ENCODE data around the gene CFAP221. TPM values are rescaled to one million over a fixed set of nuclear protein-coding genes. Genes with fewer than 3 reads are reported as not detected.

The CFAP221 gene
- polyA plus RNA-seq, result 1 to 10 TPM in 1 of 3 donors, under 1 TPM in 1, not detected in 1; 0.67 to 5.6 TPM

DNA sequence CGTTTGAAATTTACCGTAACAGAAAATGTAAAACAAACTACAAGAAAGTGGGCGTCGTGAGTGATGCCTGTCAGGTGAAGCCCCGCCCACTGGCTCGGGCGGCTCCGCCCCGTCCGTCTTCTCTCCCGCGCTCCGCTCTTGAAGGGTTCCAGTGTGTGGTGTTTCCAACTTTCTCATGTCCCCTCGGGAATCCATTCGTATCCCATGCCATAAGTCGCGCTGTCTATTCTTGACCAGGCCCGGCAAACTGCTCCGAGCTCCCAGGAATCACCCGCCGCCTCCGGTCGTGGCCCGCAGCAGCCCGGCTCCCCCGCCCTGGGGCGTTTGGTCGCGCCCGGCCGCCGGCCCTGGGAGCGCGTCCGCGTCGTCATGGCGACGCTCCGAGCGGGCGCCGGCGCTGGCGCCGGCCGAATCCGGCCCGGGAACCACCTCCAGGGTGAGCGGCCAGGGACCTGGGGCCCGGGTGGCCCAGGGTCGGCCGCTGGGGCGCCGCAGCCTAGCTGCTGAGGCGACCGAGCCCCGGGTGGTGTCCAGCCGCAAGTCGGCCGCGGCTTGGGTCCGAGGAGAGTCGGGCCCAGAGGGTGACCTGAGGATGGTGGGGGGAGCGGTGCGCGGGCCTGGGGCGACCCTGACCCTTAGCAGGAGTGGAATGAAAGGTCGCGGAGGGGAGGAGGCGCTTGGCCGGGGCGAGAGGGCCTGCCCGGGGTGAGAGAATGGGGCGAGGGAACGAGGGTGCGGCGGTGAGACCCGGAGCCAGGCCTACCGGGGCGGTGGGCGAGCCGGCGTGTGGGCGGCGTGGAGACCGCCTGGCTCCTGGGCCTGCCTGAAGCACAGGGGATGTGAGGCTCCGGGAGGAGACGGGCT is at the start of gene CFAP221:
TSS of gene CFAP221 (plus strand) at position 375 of the 864 bp plus-strand sequence. CDS start 1,683 bp downstream, outside the sequence.
- no peak within 1 kb of the TSS for H3K27ac ChIP-seq (ENCODE audit: low read depth, low read length)
- WGBS, 3 donors, result 2 to 5% (median 2%) methylated on average over 78 to 89 of the region's 89 CpGs

DNA sequence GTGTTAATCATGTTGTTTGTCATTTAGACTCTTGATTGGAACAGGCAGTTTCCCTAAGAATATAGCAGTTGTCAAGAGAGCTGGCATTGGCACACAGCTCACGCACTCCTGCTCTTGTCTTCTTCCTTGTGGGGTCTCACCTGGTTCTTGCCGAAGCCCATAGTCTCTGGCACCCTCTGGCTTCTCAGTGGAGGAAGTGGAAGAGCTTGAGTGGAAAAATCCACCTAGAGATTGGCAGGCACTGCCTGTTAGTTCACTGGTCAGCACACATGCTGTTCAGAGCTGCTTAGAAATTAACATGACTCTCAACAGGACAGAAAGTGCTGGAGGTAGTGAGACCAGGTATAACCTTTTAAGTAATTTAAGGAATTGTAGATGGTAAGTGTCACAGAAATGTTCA is 48.3 kb upstream of the CFAP221 start:
- H3K27ac ChIP-seq (ENCODE audit: low read depth, low read length), result no peak overlapping the region
- WGBS, 3 donors, result 43 to 79% (median 78%) methylated on average over 2 of the region's 2 CpGs

DNA sequence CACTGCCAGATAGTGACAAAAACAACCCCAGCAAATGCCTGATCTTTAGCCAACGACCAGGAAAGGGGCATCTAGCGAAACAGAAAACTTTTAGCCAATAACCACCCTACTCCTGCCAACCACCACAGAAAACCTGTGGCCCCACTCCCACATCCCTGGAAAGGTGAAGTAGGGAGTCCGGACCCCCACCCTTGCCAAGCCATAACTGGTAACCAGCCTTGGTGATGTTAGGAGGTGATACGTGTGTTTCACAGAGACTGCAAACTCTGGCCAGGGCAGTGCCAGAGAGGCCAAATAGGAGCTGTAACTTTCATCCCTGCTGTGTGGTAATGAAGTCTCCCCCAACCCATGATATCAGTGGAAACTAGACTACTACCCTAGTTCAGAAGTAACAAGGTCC is 47.6 kb upstream of the CFAP221 start:
- 73 to 84% (median 83%) methylated on average over 4 of the region's 4 CpGs for WGBS, 3 donors
- H3K27ac ChIP-seq (ENCODE audit: low read depth, low read length), result no peak overlapping the region

DNA sequence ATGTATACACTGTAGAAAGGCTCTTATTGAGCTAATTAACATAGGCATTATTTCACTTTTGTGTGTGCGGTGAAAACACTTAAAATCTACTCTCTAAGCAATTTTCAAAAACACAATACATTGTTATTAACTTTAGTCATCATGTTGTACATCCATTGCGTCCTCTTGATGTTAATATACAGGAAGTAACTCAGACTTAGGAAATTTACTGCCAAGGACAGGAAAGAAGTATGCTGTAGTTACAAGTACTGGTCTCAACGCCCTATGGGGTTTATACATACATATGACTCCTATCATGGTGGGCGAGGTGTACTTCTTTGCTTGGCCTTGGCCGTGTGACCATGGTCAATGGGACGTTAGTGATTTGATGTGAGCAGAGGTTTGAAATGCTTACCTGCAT is 35.5 kb upstream of the CFAP221 start:
- H3K27ac ChIP-seq (ENCODE audit: low read depth, low read length), result no peak overlapping the region
- 57 to 83% (median 67%) methylated on average over 6 of the region's 6 CpGs for WGBS, 3 donors

DNA sequence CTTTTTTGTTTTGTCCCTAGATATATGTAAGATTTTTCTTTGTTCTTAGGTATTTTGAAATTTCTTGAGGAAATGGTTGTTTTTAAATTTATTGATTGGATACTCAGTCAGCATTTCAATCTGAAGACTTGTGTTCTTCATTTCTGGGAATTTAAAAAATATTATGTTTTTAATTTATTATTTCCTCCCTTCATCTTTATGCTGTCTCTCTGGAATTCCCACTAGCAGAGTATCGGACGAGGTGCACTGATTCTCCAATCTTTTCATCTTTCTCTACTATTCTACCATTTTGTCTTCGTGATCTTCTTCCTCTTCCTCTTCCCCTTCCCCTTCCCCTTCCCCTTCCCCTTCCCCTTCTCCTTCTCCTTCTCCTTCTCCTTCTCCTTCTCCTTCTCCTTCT is 32.3 kb upstream of the CFAP221 start:
- 74 to 90% (median 82%) methylated on average over 3 of the region's 3 CpGs for WGBS, 3 donors
- no peak overlapping the region for H3K27ac ChIP-seq (ENCODE audit: low read depth, low read length)

DNA sequence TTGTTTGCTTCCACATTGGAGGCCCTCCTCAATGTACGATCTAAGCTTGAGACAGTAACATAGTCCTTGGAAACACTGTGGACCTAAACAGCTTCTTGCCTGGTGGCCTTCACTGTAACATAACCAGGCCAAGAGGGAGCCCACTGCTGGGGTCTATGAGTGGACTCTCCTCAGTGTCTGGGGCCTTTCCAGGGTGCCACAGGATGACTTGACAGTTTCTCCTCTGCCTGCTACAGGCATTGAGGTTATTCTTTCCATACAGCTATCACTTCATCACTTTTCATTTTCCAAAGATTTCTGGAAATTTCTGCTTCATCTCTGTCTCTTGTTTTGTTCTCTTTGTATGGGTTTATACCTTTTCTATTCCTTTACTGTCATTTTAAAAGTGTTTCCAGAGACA is 31.3 kb upstream of the CFAP221 start:
- no peak overlapping the region for H3K27ac ChIP-seq (ENCODE audit: low read depth, low read length)
- 82 to 92% (median 91%) methylated on average over 1 of the region's 1 CpG for WGBS, 3 donors

DNA sequence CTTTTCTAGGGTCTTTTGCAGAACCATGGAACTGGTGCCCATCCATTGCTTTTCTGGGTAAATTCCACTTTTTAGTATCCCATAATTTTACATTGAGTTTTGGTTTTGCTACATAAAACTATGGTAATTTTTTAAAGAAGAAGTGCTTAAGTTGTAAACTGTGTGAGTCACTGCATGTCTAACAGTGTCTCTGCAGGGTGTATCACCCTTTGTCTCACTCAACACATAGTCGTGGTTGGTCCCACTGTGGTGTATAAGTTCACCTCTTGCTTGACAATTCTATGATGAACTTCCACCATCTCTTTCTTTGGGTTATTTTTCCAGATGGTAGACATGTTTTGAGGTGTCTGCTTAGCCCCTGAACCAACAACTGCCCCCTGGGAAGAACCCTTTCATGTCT is 30.4 kb upstream of the CFAP221 start:
- H3K27ac ChIP-seq (ENCODE audit: low read depth, low read length), result no peak overlapping the region
- WGBS, 3 donors, result 52 to 59% (median 52%) methylated on average over 1 of the region's 1 CpG

DNA sequence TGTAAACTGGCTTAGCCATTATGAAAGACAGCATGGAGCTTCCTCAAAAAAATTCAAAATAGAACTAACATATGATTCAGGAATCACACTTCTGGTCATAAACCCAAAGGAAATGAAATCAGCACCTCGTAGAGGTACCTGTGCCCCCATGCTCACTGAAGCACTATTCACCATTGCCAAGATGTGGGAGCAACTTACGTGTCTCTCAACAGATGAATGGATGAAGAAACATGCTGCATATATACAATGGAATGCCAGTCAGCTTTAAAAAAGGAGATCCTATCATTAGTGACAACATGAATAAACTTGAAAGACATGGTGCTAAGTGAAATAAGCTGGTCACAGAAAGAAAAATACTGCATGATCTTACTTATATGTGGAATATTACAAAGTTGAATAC is 28.1 kb upstream of the CFAP221 start:
- WGBS, 3 donors, result 72 to 89% (median 80%) methylated on average over 2 of the region's 2 CpGs
- H3K27ac ChIP-seq (ENCODE audit: low read depth, low read length), result no peak overlapping the region

DNA sequence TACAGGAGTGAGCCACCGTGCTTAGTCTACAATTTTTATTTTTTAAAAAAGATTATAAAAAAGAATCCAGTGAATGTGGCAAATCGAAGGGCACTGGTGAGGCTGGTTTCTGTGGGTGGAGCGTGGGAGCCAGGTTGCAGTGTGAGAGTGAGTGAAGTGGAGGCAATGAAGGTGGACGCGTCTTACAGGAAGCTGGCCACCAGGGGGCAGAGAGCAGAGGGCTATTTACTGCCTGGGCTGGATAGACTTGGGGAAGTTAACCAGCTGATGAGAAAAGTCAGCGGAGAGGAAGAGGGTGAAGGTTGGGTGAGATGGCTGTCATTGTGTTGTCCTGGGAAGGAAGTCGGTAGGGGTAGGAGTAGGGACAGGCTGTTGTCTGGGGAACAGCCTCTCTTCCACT is 26.8 kb upstream of the CFAP221 start:
- 26 to 31% (median 28%) methylated on average over 7 of the region's 7 CpGs for WGBS, 3 donors
- no peak overlapping the region for H3K27ac ChIP-seq (ENCODE audit: low read depth, low read length)

DNA sequence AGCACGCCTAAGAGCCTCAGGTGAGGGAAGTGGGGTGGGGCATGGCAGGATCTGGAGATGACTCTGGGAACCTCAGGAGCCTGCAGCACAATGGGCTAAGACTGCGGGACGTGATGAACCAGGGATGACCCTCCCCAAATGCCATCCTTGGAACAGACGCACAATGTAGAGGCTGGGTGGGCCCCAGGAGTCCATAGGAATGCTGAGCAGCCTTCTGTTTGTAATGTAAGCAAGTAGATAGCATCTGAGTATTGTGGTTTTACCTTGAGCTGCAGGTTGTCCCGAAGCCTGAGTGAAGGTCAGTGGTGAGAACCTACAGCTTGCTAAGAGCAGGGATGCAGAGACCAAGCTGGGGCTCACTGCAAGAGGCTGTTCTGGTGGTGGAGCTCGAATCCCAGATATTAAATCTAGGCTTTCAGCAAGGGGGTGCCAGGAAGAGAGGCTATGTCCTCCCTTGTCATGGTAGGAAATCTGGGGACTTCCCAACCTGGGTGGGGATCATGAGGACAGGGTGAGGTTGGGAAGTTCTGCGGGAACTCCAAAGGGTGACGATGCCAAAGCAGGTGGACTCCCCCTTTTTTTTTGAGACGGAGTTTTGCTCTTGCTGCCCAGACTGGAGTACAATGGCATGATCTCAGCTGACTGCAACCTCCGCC is 25.7 kb upstream of the CFAP221 start:
- no peak overlapping the region for H3K27ac ChIP-seq (ENCODE audit: low read depth, low read length)
- 77 to 90% (median 88%) methylated on average over 10 of the region's 10 CpGs for WGBS, 3 donors

DNA sequence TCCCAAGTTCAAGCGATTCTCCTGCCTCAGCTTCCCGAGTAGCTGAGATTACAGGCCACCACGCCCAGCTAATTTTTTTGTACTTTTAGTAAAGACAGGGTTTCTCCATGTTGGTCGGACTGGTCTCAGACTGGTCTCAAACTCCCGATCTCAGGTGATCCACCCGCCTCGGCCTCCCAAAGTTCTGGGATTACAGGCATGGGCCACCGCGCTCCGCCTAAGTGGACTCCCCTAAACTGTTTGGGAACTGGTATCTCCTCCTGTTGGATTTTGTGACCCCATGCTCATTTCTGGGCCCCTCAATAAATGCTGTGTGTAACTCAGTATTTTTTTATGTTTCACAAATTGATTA is 25.2 kb upstream of the CFAP221 start:
- WGBS, 3 donors, result 88 to 96% (median 94%) methylated on average over 10 of the region's 10 CpGs
- H3K27ac ChIP-seq (ENCODE audit: low read depth, low read length), result no peak overlapping the region

DNA sequence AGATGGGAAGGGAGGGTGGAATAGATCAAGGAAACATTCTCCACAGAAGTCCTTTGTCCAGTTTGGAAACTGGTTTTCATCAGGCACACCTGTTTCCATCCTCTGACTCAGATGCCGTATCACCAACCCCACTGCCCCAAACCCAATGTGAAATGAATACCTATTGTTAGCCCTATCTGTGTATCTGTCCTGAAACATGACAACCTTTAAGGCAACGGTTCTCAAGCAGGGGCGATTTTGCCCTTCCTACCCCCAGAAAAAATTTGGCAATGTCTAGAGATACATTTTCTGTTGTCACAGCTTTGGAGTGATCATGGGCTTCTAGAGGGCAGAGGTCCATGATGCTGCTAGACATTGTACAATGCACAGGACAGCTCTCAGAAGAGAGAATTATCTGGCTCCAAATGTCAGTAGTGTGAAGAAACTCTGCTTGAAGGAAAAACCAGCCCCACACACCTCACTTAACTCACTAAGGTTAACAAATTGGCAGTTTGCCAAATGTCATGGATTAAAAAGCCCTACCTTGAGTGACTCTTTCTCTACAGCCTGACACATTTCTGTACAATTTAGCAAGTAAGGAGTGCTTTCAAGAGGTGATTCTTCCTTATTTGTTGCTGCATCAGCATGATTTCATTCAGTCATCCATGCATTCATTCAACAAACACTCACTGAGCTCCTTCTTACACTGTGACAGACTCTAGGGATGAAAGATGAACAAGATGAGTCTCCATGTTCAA is 23.4 kb upstream of the CFAP221 start:
- no peak overlapping the region for H3K27ac ChIP-seq (ENCODE audit: low read depth, low read length)
- 73 to 83% (median 83%) methylated on average over 3 of the region's 3 CpGs for WGBS, 3 donors

DNA sequence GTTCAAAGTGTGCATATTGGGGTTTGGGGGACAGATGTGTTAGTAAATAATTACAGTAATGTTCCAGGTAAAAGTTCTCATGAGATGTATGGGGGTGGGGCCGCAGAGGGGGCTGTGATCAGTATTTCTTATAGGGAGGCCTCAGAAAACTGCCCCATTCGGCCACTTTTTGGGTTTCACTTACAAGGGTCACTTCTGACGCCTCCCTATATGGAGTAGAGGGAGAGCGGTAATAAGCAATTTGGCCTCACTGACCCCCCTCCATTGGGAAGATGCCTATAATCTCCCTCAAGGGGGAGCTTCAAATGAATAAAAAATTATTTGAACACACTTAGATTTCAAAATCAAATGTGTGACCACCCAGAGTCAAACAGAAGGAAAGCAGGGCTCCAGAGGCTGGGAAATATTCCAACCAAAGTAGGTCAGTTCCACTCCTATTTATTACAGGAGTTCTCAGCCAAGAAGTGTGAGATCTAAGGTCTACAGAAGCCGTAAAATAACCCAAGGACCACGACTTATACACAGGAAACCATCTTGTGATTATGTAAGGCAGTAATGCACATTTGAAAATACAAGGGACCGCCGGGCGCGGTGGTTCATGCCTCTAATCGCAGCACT is 22.7 kb upstream of the CFAP221 start:
- whole genome bisulfite sequencing, 3 donors, result 74 to 80% (median 78%) methylated on average over 11 of the region's 11 CpGs
- H3K27ac ChIP-seq (ENCODE audit: low read depth, low read length), result no peak overlapping the region

DNA sequence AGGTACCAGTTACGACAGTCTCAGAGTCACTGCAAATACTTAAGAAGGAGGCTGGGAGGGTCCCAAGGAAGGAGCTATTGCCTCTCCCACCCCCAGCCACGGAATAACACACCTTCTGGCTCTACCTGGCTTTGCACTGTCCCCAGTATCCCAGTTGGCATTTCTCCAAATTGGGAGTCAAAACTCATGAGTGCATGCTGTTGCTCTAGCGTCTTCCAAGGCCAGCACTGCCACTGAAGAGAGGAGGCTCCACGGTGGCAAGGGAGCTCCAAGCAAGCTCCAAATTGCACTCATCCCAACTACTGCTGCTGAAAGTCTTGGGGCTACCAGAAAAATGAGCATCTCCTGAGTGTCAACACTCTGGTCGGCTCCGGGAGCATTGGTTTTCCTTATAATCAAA is 21.6 kb upstream of the CFAP221 start:
- no peak overlapping the region for H3K27ac ChIP-seq (ENCODE audit: low read depth, low read length)
- 39 to 66% (median 60%) methylated on average over 6 of the region's 6 CpGs for WGBS, 3 donors

DNA sequence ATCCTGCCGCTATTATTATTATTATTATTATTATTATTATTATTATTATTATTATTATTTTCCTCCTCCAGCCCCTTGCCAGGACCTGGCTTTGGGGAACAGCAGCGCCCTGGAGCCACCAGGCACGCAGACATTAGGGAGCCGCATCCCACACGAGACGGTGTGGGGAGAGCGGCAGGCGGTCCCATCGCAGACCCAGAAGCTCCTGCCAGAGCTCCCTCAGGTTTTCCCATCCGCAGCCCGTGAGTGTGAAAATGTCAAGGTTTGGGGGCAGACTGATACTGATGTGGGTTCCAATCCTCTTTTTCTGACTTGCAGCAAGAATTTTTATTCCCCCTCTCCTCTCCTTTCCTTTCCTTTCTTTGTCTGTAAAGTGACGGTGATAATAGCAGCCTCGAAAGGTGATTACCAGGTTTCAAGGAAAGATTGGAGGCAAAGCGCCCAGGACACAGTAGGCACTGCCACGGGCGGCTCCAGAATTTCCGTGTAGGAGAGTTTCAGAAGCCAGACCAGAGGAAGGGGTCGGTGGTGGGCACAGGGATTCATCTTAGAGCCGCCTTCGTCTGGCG is 20.8 kb upstream of the CFAP221 start:
- WGBS, 3 donors, result 5 to 8% (median 7%) methylated on average over 21 of the region's 21 CpGs
- no peak overlapping the region for H3K27ac ChIP-seq (ENCODE audit: low read depth, low read length)

DNA sequence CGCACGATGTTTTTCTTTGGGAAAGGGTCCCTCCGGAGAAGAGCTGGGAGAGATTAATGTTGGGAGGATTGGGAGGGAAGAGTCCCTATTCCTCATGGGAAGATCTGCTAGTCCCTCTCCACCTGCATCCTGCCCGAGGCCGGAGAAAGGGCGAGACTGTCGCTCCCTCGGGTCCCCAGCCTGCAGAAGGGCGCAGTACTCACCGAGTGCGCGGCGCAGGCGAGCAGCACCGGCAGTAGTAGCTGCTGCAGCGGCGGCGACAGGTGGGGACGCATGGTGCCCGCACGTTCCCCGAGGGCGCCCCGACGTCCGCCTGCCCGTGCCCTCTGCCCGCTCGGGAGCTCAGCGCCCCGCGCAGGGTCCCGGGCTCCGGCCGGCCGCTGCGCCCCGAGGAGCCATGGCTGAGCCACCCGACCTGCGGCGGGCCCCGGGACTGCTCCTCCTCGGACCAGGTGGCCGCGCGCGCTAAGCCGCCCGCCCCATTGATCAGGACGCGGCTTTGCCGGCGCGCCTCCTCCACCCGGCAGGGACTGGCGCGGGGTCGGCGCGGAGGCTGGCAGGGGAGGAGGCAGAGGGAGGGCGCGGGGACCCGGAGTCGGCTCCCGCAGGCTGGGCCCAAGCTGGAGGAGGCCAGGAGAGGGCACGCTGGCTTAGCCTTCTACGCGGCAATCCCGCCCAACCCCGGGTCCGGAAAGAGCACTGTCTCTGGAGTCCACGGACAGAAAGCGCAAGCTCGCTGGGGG is 20.1 kb upstream of the CFAP221 start, which contains the start of gene SCTR:
TSS of gene SCTR (minus strand) at position 532 of the 743 bp plus-strand sequence. CDS start at position 275, 257 bp downstream.
- WGBS, 3 donors, result 8 to 10% (median 9%) methylated on average over 63 to 74 of the region's 74 CpGs
- H3K27ac ChIP-seq (ENCODE audit: low read depth, low read length), result no peak within 1 kb of the TSS

DNA sequence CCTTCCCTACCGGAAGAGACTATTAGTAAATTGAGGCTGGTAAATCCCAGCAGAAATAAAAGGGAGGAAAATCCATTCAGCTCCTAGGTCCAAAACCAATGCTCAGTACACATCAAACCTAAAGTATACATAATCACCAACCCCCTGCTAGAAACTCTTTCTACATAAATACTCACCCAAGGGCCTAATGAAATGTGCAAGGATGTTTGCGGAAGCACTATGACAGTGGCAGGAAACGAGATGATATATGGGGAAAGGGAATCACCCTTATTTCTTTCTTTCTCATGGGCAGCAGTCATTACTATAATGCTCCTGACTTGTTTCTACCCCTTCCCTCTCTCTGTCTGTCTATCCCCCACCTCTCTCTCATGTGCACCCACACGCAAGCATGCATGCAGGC is 18.6 kb upstream of the CFAP221 start:
- no peak overlapping the region for H3K27ac ChIP-seq (ENCODE audit: low read depth, low read length)
- 54 to 75% (median 61%) methylated on average over 4 of the region's 4 CpGs for WGBS, 3 donors

DNA sequence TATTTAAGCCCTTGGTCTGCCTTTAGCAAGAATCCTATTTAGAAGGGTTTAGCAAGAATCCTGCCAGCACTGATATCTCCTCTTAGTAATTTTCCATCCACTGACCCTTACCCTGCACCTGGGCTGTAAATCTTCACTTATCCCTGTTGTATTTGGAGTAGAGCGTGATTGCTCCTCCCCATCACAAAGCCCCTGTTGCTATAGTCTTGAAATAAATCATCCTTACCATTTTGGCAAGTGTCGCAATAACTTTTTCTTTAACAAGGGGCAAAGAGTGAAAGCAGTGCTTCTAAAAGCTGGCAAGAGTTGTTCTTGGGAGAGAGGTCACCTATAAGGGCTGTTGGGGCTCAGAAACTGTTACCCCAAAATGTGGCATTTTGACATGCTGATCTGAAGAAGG is 16.2 kb upstream of the CFAP221 start:
- no peak overlapping the region for H3K27ac ChIP-seq (ENCODE audit: low read depth, low read length)

More for the DNA sequence above, 16.2 kb upstream of the CFAP221 start:
- WGBS, 3 donors, result 78 to 90% (median 85%) methylated on average over 2 of the region's 2 CpGs

Data from adipose tissue (tissue), 3 donors.